Measurements from ENCODE around the gene RBM28. TPM values are rescaled to one million over a fixed set of nuclear protein-coding genes. Genes with fewer than 3 reads are reported as not detected.

The RBM28 gene
- total RNA-seq, 4 donors from 2014 or later, result 19.1 to 142 (median 24.2) TPM

DNA sequence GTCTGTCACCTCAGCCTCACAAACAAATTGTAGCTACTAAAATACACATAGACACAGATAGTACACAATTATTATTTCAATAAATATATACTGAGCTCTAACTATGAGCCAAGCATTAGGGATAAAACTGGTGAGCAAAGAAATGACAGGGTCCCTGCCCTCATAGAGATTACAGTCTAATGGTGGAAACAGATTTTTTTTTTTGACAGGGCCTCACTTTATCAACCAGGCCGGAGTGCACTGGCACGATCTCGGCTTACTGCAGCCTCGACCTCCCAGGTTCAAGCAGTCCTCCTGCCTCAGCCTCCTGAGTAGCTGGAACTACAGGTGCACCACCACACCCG, 695 bp upstream of the RBM28 start:
- Histone ChIP-seq H3K4me1 (peaks cover 3 to 18% (median 9%) of the 10 kb centered on the region in 4 donors), H3K27ac (no peak overlapping the region), H3K36me3 (peaks cover 0 to 3% (median 0%) of the 10 kb centered on the region in 3 donors), H3K27me3 (no peaks in the 10 kb centered on the region), H3K4me3 (no peak overlapping the region), H3K9me3 (no peaks in the 10 kb centered on the region)
- no peak for DNase-seq
- TF ChIP-seq, protein P1, sequence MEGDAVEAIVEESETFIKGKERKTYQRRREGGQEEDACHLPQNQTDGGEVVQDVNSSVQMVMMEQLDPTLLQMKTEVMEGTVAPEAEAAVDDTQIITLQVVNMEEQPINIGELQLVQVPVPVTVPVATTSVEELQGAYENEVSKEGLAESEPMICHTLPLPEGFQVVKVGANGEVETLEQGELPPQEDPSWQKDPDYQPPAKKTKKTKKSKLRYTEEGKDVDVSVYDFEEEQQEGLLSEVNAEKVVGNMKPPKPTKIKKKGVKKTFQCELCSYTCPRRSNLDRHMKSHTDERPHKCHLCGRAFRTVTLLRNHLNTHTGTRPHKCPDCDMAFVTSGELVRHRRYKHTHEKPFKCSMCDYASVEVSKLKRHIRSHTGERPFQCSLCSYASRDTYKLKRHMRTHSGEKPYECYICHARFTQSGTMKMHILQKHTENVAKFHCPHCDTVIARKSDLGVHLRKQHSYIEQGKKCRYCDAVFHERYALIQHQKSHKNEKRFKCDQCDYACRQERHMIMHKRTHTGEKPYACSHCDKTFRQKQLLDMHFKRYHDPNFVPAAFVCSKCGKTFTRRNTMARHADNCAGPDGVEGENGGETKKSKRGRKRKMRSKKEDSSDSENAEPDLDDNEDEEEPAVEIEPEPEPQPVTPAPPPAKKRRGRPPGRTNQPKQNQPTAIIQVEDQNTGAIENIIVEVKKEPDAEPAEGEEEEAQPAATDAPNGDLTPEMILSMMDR (IDR thresholded peaks at IDR 0.05), result no peak
- no peak for TF ChIP-seq POLR2A (IDR thresholded peaks at IDR 0.05)

GRCh38 chr7:128341733-128342132, 2.0 kb downstream of the RBM28 start:
- TF ChIP-seq, protein P1 (IDR thresholded peaks at IDR 0.05), result no peak
- no peak for TF ChIP-seq POLR2A (IDR thresholded peaks at IDR 0.05)
- peaks cover 0 to 30% (median 4%) of the 10 kb centered on the region in 3 donors for H3K36me3 ChIP-seq
- no peak for DNase-seq

DNA sequence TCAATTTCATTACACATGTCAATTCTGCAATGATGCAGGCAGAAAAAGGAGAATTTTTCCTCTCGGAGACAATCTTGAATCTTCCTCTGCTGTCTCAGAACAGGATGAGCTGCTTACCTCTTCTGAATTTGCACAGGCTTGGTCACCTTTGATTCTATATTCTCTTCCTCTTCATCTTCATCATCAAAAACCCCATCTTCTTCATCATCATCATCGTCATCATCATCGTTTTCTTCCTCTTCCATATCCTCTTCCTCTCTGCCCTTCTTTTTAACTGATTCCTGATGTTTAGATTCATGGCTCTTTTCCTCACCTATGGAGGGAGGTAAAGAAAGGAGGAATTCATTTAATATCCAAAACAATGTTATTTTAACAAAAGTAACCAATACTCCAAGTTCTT, 8.0 kb downstream of the RBM28 start:
- Histone ChIP-seq H3K9me3 (no peaks in the 10 kb centered on the region), H3K4me3 (no peak overlapping the region), H3K27me3 (no peaks in the 10 kb centered on the region), H3K4me1 (no peaks in the 10 kb centered on the region), H3K27ac (no peak overlapping the region), H3K36me3 (peaks cover 0 to 86% (median 4%) of the 10 kb centered on the region in 3 donors)
- TF ChIP-seq, protein P1 (IDR thresholded peaks at IDR 0.05), result no peak
- DNase-seq, result no peak

More at GRCh38 chr7:128341733-128342132, 2.0 kb downstream of the RBM28 start:
- Histone ChIP-seq H3K27ac (no peak overlapping the region), H3K4me3 (no peak overlapping the region), H3K27me3 (no peaks in the 10 kb centered on the region), H3K4me1 (peaks cover 3 to 18% (median 9%) of the 10 kb centered on the region in 4 donors), H3K9me3 (no peaks in the 10 kb centered on the region)

- Histone ChIP-seq H3K4me3 (no peak overlapping the region), H3K36me3 (peaks cover 0 to 85% (median 0%) of the 10 kb centered on the region in 3 donors), H3K9me3 (no peaks in the 10 kb centered on the region), H3K27me3 (no peaks in the 10 kb centered on the region), H3K27ac (no peak overlapping the region), H3K4me1 (no peaks in the 10 kb centered on the region)
- DNase-seq, result no peak
- TF ChIP-seq, protein P1 (IDR thresholded peaks at IDR 0.05), result no peak
- TF ChIP-seq POLR2A (IDR thresholded peaks at IDR 0.05), result no peak
Measured at GRCh38 chr7:128324368-128324680, 19.4 kb downstream of the RBM28 start.

DNA sequence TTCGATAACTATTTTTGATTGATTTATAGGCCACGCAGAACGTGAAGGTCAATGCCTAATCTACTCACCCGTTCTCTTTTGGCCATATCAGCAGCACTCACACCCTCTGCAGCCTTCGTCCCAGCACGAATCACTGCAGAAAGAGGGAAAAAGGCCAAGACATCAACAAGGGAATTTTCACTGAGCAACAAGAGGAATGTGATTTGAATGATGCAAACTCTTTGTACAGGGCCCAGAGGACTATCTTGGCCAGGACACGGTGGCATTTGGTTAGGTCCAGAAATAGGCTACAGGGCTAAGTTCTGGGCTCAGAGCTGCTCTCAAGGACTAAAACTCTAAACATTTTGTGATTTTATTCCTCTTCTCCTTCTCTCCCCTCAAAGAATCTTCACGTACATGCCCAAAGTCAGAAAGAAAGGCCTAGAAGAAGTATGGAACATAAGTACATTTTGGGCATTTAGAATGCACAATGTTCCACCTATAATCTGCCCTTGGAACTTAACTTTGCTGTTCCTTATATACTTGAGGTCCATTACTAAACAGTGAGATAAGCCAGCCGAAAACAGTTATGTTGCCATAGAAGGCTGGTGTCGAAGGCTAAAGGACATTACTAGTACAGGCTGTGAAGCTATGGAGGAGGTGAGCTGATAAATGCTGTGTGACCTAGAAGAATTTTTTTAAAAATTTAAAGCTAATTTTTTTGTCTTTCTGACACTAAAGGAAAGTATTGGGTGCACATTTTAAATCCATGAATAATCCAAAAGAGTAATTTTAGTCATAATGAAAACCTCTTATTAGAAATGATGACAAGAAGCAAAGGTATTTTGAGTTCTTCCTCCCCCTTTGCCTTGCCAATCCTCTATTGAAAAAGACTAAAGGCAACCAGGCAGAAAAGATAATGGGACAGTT, 20.0 kb downstream of the RBM28 start:
- H3K4me1 ChIP-seq, result no peaks in the 10 kb centered on the region
- no peaks in the 10 kb centered on the region for H3K27me3 ChIP-seq
- no peak overlapping the region for H3K4me3 ChIP-seq
- TF ChIP-seq, protein P1 (IDR thresholded peaks at IDR 0.05), result no peak
- TF ChIP-seq POLR2A (IDR thresholded peaks at IDR 0.05), result no peak
- H3K9me3 ChIP-seq, result no peaks in the 10 kb centered on the region
- no peak overlapping the region for H3K27ac ChIP-seq
- H3K36me3 ChIP-seq, result peaks cover 0 to 85% (median 0%) of the 10 kb centered on the region in 3 donors
- DNase-seq, result no peak
